HL-60 (cell line): Measurements from ENCODE around the gene PRSS50.

Source experiments
- DNase-seq, 2 experiments: peaks; one replicate each; pipeline ENCODE4 v3.0.0-alpha.2; 2010 to 2020; ENCODE audit warnings: low read depth in 1 of 2, low spot score in 1 of 2
- H3K27ac ChIP-seq: fragments of 250-450 bp; sonication (Bioruptor Pico); replicated peaks from 2 replicates; pipeline ENCODE4 v1.5.1; 2020; ENCODE audit warnings: mild to moderate bottlenecking, moderate library complexity
- H3K27me3 ChIP-seq: fragments of 250-450 bp; sonication (Bioruptor Pico); 2 replicates; pipeline ENCODE4 v1.5.1; 2021; ENCODE audit warnings: mild to moderate bottlenecking, moderate library complexity; ENCODE audit not compliant: insufficient read depth, poor library complexity, severe bottlenecking
- H3K4me3 ChIP-seq: replicated peaks from 2 replicates; pipeline ENCODE4 v1.5.1; 2011; ENCODE audit warnings: mild to moderate bottlenecking, control low read depth, low read length; ENCODE audit not compliant: insufficient read depth
- CTCF ChIP-seq: IDR thresholded peaks from one replicate; pipeline ENCODE4 v1.5.1; 2011; ENCODE audit warnings: low read length, control low read depth, inconsistent platforms; ENCODE audit not compliant: insufficient read depth
- GABPA ChIP-seq: IDR thresholded peaks from 2 replicates; pipeline ENCODE4 v1.6.1; 2012; ENCODE audit warnings: low read depth
- POLR2AphosphoS5 ChIP-seq: IDR thresholded peaks from 2 replicates; pipeline ENCODE4 v1.6.1; 2012; ENCODE audit warnings: low read depth
- REST ChIP-seq: IDR thresholded peaks from 2 replicates; pipeline ENCODE4 v1.6.1; 2012; ENCODE audit warnings: low read depth; ENCODE audit not compliant: insufficient replicate concordance
- SPI1 ChIP-seq: IDR thresholded peaks from 2 replicates; pipeline ENCODE4 v1.6.1; 2012; ENCODE audit warnings: low read depth, mild to moderate bottlenecking, borderline replicate concordance

PRSS50 gene

DNA sequence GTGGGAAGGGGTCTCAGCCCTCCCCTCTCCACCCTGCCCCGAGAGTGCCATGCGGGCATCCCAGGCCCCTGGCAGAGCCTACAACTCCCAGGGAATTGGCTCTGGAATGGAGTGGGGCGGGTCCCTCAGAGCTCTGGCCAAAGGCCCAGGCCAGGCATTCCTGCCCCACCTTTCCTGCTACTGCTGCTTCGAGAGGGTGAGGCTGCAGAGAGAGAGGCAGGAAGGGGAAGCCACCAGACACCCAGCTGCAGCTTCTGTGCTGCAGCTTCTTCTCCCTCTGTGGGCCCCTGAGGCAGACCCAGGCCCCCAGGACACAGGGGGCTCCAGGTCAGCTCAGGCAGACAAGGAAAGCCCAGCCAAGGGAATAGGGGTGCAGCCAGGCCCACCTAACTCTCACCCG, 26.9 kb downstream of the PRSS50 start:
- peaks cover 3% of the 10 kb centered on the region for H3K27me3 ChIP-seq
- TF ChIP-seq GABPA = no peak
- no peak for TF ChIP-seq CTCF
- no peak for TF ChIP-seq SPI1
- no peak for TF ChIP-seq POLR2AphosphoS5
- no peak for TF ChIP-seq REST
- H3K4me3 ChIP-seq = no peak overlapping the region
- no peak overlapping the region for H3K27ac ChIP-seq
- DNase-seq = no peak

GRCh38 chr3:46685446-46685845, 32.2 kb downstream of the PRSS50 start:
- H3K4me3 ChIP-seq = no peak overlapping the region
- DNase-seq = no peak
- TF ChIP-seq SPI1 (no peak), POLR2AphosphoS5 (no peak), REST (no peak), GABPA (no peak), CTCF (no peak)
- no peak overlapping the region for H3K27ac ChIP-seq
- H3K27me3 ChIP-seq = no peaks in the 10 kb centered on the region

DNA sequence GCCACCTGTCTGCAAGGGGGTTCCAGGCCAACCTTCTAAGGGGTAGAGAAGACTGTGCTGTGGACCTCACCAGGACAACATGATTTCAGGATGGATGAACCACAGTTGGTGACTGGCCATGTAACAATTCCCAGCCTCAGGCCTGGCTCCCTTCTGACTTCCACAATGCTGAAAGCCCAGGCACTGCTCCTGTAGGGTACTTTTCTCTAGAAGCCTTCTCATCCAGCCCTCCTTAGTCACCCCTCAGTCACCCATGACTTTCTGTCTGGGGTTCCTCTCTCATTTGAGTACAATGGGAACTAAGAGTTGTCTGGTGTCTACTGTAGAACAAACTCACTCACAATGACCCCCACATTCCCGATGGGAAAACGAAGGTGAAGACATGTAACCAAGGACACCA, 32.8 kb downstream of the PRSS50 start:
- H3K4me3 ChIP-seq = no peak overlapping the region
- TF ChIP-seq REST = no peak
- TF ChIP-seq GABPA = no peak
- TF ChIP-seq CTCF = no peak
- no peaks in the 10 kb centered on the region for H3K27me3 ChIP-seq
- DNase-seq = no peak
- no peak overlapping the region for H3K27ac ChIP-seq
